Stimulated activated CD4-positive, alpha-beta T cell treated with anti-CD3 and anti-CD28 coated beads, Interleukin-15, amount 100 ng/mL, for 1 hour (primary cell): Measurements from ENCODE around the gene LRRC37B.
"Not testable (repeated sequence)": the region's sequence is repeated elsewhere in the genome, so short reads cannot be mapped to it uniquely, and the experiment has no call there.

ENCODE experiments used
- DNase-seq, 2 donors: peaks; one replicate each; pipeline ENCODE4 v3.0.0-alpha.2; 2020; ENCODE audit warnings: low read depth in 1 of 2, low spot score in 1 of 2

Gene LRRC37B

DNA sequence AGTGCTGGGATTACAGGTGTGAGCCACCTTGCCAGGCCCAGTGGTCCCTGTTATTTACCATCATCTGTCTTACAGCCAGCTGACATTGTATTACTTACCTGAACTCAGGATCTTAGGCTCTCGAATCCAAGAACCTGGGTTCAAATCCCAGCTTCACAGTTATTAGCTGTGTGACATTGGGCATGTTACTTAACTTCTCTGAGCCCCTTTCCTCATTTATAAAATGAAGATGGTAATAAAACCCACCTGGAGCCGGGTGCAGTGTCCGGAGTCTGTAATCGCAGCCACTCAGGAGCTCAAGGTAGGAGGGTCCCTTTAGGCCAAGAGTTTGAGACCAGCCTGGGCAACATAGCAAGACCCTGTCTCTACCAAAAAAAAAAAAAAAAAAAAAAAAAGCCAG is 79.7 kb downstream of the LRRC37B start:
- DNase-seq, result not testable (repeated sequence)

DNA sequence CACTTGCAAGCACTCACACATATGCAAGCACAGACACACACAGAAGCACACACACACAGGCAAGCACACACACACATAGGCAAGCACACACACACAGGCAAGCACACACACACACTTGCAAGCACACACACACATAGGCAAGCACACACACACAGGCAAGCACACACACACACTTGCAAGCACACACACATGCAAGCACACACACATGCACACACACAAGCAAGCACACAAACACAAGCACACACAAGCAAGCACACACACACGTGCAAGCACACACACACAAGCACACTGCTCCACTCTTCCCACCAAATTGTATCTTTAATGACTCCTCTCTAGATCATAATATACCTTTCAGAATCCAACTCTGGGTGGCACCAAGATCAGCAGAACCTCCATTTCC is 84.9 kb downstream of the LRRC37B start:
- DNase-seq, result not testable (repeated sequence)

DNA sequence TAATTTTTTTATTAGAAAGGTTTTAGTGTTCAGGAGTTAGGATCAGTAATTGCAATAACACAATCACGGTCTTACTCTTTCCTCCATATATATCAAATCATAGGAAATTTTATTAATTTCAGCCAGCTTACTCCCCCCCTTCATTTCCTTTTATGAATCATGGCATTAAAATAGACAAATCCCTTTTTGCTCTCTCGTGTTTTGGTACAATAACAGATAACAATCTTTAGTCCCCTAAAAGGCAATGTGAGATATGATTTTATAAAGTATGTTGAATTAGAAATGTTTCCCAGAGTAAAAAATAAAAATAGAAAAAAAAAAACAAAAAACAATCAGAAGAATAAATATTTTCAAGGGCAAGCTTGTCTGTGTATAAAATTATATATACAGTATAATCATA is 92.5 kb downstream of the LRRC37B start:
- DNase-seq, result no peak

DNA sequence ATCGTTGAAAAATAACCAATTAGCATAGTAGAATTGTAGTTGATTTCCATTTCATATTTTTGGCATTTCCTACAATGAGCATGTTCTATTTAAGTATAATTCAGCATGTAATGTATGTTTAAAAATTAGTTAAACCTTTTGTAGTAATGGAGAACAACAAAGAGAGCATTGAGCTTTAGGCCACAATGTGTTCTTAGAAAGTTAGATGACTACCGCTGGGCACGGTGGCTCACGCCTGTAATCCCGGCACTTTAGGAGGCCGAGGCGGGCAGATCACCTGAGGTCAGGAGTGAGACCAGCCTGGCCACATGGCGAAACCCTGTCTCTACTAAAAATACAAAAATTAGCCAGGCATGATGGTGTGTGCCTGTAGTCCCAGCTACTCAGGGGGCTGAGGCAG is 93.1 kb downstream of the LRRC37B start:
- DNase-seq, result not testable (repeated sequence)

DNA sequence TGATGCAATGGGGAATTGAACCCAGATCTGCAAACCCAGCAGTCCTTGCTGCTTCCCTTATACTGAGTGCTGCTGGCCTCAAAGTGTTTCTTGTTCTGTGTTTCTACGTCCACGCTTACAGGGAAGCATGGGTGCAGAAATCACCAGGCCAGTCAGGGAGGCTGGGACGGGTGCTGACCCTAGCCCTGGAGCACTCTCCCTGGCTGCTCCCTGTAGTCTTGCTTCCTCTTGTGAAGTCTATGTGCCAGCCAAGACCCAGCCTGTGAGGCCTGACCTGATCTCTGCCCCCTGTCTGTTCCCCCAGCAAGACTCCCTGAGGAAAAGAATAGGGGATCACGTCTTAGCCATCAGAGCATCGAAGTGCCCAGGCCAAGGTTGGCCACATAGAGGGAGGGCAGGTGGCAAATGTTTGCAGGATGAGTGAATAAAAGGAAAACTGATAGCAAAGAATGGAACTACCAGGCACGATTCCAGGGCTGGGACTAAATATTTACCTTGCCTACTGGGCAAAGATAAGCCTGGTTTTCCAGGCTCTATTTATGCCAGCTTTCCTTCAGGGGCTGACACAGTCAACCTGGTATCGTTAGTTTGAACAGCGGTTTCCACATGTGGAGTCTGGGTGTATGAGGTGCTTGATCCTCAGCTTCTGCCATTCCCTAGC is 93.9 kb downstream of the LRRC37B start:
- DNase-seq, result no peak

DNA sequence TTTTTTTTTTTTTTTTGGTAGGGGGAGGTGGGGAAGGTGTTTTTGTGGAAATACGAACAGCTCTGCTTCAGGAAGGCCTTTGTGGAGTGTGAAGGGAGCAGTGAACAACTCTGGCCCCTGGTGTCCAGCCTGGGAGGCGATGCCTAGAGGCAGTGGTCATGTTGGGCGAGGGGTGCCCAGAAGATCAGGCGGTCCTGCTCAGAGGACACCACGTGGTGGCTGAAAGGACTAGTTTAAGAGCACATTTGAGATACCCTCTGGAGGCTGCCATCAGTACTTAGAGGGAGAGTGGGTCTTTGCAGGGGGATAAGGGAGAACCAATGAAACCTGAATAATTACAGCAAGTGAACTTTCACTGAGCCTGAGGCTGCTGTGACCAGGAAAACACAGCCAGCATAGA is 95.0 kb downstream of the LRRC37B start:
- no peak for DNase-seq

DNA sequence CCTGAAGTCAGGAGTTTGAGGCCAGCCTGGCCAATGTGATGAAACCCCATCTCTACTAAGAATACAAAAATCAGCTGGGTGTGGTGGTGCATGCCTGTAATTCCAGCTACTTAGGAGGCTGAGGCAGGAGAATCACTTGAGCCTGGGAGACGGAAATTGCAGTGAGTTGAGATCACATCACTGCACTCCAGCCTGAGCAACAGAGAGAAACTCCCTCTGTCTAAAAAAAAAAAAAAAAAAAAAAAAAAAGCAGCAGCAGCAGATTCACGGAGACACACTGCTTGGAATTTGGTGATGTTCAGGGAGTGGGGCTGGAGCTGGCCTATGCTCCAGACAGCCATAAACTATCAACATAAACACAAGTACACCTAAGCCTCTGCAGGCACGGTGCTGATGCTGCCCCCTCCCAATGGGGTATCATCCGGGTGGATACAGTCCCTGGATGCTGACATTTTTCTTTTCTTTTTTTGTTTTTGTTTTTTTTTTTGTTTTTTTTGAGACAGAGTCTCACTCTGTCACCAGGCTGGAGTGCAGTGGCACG is 95.5 kb downstream of the LRRC37B start:
- no peak for DNase-seq
